Natural killer cell (primary cell): ENCODE measurements around the gene TMEM17. TPM values are rescaled to one million over a fixed set of nuclear protein-coding genes. Genes with fewer than 3 reads are reported as not detected.

Experiments used
- ATAC-seq, 3 donors: fragments of 150-1000 bp in 2 of 3; fragments of 200-7000 bp in 1 of 3; cut with Tn5 transposase; 1 replicate in 1 of 3; 2 replicates in 2 of 3; pipeline ENCODE4 v1.10.0; 2021; ENCODE audit warnings: mild to moderate bottlenecking in 2 of 3, moderate library complexity in 2 of 3
- DNase-seq, 2 donors: peaks; one replicate each; pipeline versions ENCODE4 v3.0.0 to v3.0.0-alpha.2; 2013 to 2021; ENCODE audit warnings: mixed read lengths in 1 of 2
- H3K27ac ChIP-seq: one replicate; pipeline ENCODE4 v1.5.1; 2013; ENCODE audit warnings: mild to moderate bottlenecking, low read length
- H3K27me3 ChIP-seq: one replicate; pipeline ENCODE4 v1.6.1; 2013; ENCODE audit warnings: low read length; ENCODE audit not compliant: control insufficient read depth, insufficient read depth
- H3K36me3 ChIP-seq: one replicate; pipeline ENCODE4 v1.6.1; 2013; ENCODE audit warnings: low read length; ENCODE audit not compliant: control insufficient read depth, insufficient read depth
- H3K4me1 ChIP-seq: one replicate; pipeline ENCODE4 v1.6.1; 2013; ENCODE audit warnings: low read length; ENCODE audit not compliant: control insufficient read depth, insufficient read depth
- H3K4me3 ChIP-seq: one replicate; pipeline ENCODE4 v1.5.1; 2013; ENCODE audit warnings: low read length
- H3K9me3 ChIP-seq: one replicate; pipeline ENCODE4 v1.6.1; 2013; ENCODE audit warnings: low read length; ENCODE audit not compliant: control insufficient read depth, insufficient read depth
- H3K27ac Mint-ChIP-seq, 2 donors: one replicate each; pipeline ENCODE4 v1.8.0; 2022; ENCODE audit warnings: mild to moderate bottlenecking in 2 of 2, mixed read lengths in 2 of 2, moderate library complexity in 1 of 2
- H3K27me3 Mint-ChIP-seq, 2 donors: one replicate each; pipeline ENCODE4 v1.8.0; 2022; ENCODE audit warnings: low read depth in 2 of 2, mixed read lengths in 2 of 2
- H3K36me3 Mint-ChIP-seq: one replicate; pipeline ENCODE4 v1.8.0; 2022; ENCODE audit warnings: mixed read lengths
- H3K4me1 Mint-ChIP-seq, 2 donors: one replicate each; pipeline ENCODE4 v1.8.0; 2022; ENCODE audit warnings: mixed read lengths in 2 of 2
- H3K4me3 Mint-ChIP-seq: one replicate; pipeline ENCODE4 v1.8.0; 2022; ENCODE audit warnings: mild to moderate bottlenecking, moderate library complexity, mixed read lengths
- H3K9me3 Mint-ChIP-seq, 2 donors: one replicate each; pipeline ENCODE4 v1.8.0; 2022; ENCODE audit warnings: mixed read lengths in 2 of 2
- CTCF ChIP-seq: fragments of 200-600 bp; IDR thresholded peaks from one replicate; pipeline ENCODE4 v1.8.0; 2022; ENCODE audit warnings: antibody characterized with exemption
- WGBS: methylation state at CpG from one replicate; pipeline ENCODE4 v1.1.7; 2013; ENCODE audit warnings: missing lambda C conversion rate; ENCODE audit not compliant: insufficient coverage; 5-methylcytosine and 5-hydroxymethylcytosine counted together
- intact Hi-C: fragments of 100-400 bp; cut with micrococcal nuclease; formaldehyde crosslinking; loops from one replicate; pipeline ENCODE4 v1.14.2; 2022
- total RNA-seq, 4 donors: library from RNA; stranded (reverse); fragments of 120-200 nt in 1 of 4; gene quantifications; one replicate each; pipeline versions ENCODE4 v1.2.3 to v1.2.4, GENCODE V29; 2013 to 2022

TMEM17 gene
- total RNA-seq, 3 donors from 2014 or later (not counting 1 experiment from before 2014, with no cell fraction given): 0.18 TPM; not detected in 2

GRCh38 chr2:62501794-62502500, 4.0 kb downstream of the TMEM17 start:
- Mint-ChIP-seq H3K27me3 (peaks cover 0 to 3% of the 10 kb centered on the region in 2 donors), H3K4me3 (no peak overlapping the region), H3K36me3 (no peaks in the 10 kb centered on the region), H3K9me3 (no peaks in the 10 kb centered on the region), H3K27ac (no peak overlapping the region), H3K4me1 (peaks cover 6 to 8% of the 10 kb centered on the region in 2 donors)
- no peaks in the 10 kb centered on the region for H3K36me3 ChIP-seq
- intact Hi-C loops: no loop called here
- H3K9me3 ChIP-seq: no peaks in the 10 kb centered on the region
- TF ChIP-seq CTCF: no peak
- H3K27ac ChIP-seq: no peak overlapping the region
- no peaks in the 10 kb centered on the region for H3K27me3 ChIP-seq
- ATAC-seq (no peak), DNase-seq (no peak)
- no peak overlapping the region for H3K4me3 ChIP-seq
- 65% methylated on average over 4 of the region's 4 CpGs for WGBS
- peaks cover 2% of the 10 kb centered on the region for H3K4me1 ChIP-seq

GRCh38 chr2:62501069-62501468, 4.9 kb downstream of the TMEM17 start:
- no peaks in the 10 kb centered on the region for H3K9me3 Mint-ChIP-seq
- H3K27ac ChIP-seq: no peak overlapping the region

GRCh38 chr2:62499430-62500060, 6.5 kb downstream of the TMEM17 start:
- no peak for TF ChIP-seq CTCF
- Histone ChIP-seq H3K36me3 (no peaks in the 10 kb centered on the region), H3K9me3 (no peaks in the 10 kb centered on the region), H3K4me1 (no peaks in the 10 kb centered on the region), H3K4me3 (no peak overlapping the region), H3K27ac (no peak overlapping the region), H3K27me3 (no peaks in the 10 kb centered on the region)
- WGBS: 70% methylated on average over 2 of the region's 2 CpGs
- no peak overlapping the region for H3K27ac Mint-ChIP-seq
- no peaks in the 10 kb centered on the region for H3K9me3 Mint-ChIP-seq
- H3K36me3 Mint-ChIP-seq: no peaks in the 10 kb centered on the region
- intact Hi-C loops: no loop called here
- H3K4me1 Mint-ChIP-seq: no peaks in the 10 kb centered on the region
- ATAC-seq (no peak), DNase-seq (no peak)
- H3K4me3 Mint-ChIP-seq: no peak overlapping the region
- H3K27me3 Mint-ChIP-seq: peaks cover 0 to 3% of the 10 kb centered on the region in 2 donors

More at GRCh38 chr2:62501069-62501468, 4.9 kb downstream of the TMEM17 start:
- ATAC-seq (no peak), DNase-seq (no peak)
- H3K4me1 ChIP-seq: peaks cover 2% of the 10 kb centered on the region
- H3K27ac Mint-ChIP-seq: no peak overlapping the region
- peaks cover 0 to 3% of the 10 kb centered on the region in 2 donors for H3K27me3 Mint-ChIP-seq
- 98% methylated on average over 3 of the region's 3 CpGs for WGBS
- no peaks in the 10 kb centered on the region for H3K36me3 ChIP-seq
- H3K36me3 Mint-ChIP-seq: no peaks in the 10 kb centered on the region
- no peak overlapping the region for H3K4me3 Mint-ChIP-seq
- no peaks in the 10 kb centered on the region for H3K9me3 ChIP-seq
- intact Hi-C loops: no loop called here
- no peaks in the 10 kb centered on the region for H3K27me3 ChIP-seq
- no peak for TF ChIP-seq CTCF
- peaks cover under 1% of the 10 kb centered on the region in 2 donors for H3K4me1 Mint-ChIP-seq
- no peak overlapping the region for H3K4me3 ChIP-seq
